Motor neuron (in vitro differentiated cells): Measurements from ENCODE around the gene SASH1. TPM values are rescaled to one million over a fixed set of nuclear protein-coding genes. Genes with fewer than 3 reads are reported as not detected.

Source experiments
- ATAC-seq, 8 experiments: fragments of 200-7000 bp; cut with Tn5 transposase; replicated peaks in 6 of 8; 2 replicates each; pipeline ENCODE4 v1.8.0; 2021; ENCODE audit warnings: mild to moderate bottlenecking in 8 of 8, moderate library complexity in 8 of 8
- H3K27ac ChIP-seq, 2 donors: fragments of 250-450 bp; sonication (Bioruptor Pico); 2 replicates each; pipeline ENCODE4 v1.9.0; 2021; ENCODE audit warnings: antibody characterized with exemption in 2 of 2, mild to moderate bottlenecking in 2 of 2, moderate library complexity in 1 of 2
- H3K4me1 ChIP-seq, 2 donors: fragments of 250-450 bp; sonication (Bioruptor Pico); replicated peaks in 1 of 2; 2 replicates each; pipeline ENCODE4 v1.6.1; 2021; ENCODE audit warnings: antibody characterized with exemption in 2 of 2, mild to moderate bottlenecking in 2 of 2, moderate library complexity in 1 of 2
- H3K4me3 ChIP-seq, 5 donors: fragments of 250-450 bp; sonication (Bioruptor Pico); 2 replicates each; pipeline ENCODE4 v1.9.0; 2021; ENCODE audit warnings: antibody characterized with exemption in 5 of 5, mild to moderate bottlenecking in 5 of 5, moderate library complexity in 4 of 5
- WGBS, 10 experiments: fragments of 450-650 bp; shearing (Covaris generic); methylation state at CpG; one replicate each; pipeline ENCODE4 v1.0.0; 2022; 5-methylcytosine and 5-hydroxymethylcytosine counted together
- in situ Hi-C, 9 experiments: fragments of 400-800 bp; cut with MboI; loops; one replicate each; pipeline ENCODE4 v1.15.0; 2021; ENCODE audit warnings: low sequenced_read_pairs in 9 of 9, low pct_unique_long_range_greater_than_20kb in 2 of 9; ENCODE audit not compliant: unreplicated experiment in 9 of 9
- total RNA-seq, 8 experiments: library from RNA; unstranded; fragments of 300-600 nt; gene quantifications; 2 replicates each; pipeline versions ENCODE4 v1.2.3 to v1.2.4, GENCODE V29; 2022

SASH1 gene
- total RNA-seq, 8 experiments from 2014 or later = 7.8 to 139 (median 18.4) TPM

GRCh38 chr6:148535381-148535780 lies 192.7 kb downstream of the SASH1 start:
- no peak overlapping the region for H3K27ac ChIP-seq
- in situ Hi-C loops = no loop called here
- no peak overlapping the region for H3K4me3 ChIP-seq
- WGBS, 10 experiments = 46 to 93% (median 63%) methylated on average over 2 to 7 of the region's 7 CpGs; no CpG with 5 or more reads in 3 of the 10 experiments
- peak in 1 of 8 experiments; percentile 35 for ATAC-seq
- H3K4me1 ChIP-seq = peaks cover 10 to 45% of the 10 kb centered on the region in 2 donors

GRCh38 chr6:148535976-148536375 lies 193.3 kb downstream of the SASH1 start:
- Histone ChIP-seq H3K4me3 (no peak overlapping the region), H3K4me1 (peaks cover 8 to 39% of the 10 kb centered on the region in 2 donors), H3K27ac (no peak overlapping the region)
- no peak for ATAC-seq
- WGBS, 10 experiments = 80 to 100% (median 96%) methylated on average over 1 to 3 of the region's 3 CpGs; no CpG with 5 or more reads in 5 of the 10 experiments
- in situ Hi-C loops = no loop called here

DNA sequence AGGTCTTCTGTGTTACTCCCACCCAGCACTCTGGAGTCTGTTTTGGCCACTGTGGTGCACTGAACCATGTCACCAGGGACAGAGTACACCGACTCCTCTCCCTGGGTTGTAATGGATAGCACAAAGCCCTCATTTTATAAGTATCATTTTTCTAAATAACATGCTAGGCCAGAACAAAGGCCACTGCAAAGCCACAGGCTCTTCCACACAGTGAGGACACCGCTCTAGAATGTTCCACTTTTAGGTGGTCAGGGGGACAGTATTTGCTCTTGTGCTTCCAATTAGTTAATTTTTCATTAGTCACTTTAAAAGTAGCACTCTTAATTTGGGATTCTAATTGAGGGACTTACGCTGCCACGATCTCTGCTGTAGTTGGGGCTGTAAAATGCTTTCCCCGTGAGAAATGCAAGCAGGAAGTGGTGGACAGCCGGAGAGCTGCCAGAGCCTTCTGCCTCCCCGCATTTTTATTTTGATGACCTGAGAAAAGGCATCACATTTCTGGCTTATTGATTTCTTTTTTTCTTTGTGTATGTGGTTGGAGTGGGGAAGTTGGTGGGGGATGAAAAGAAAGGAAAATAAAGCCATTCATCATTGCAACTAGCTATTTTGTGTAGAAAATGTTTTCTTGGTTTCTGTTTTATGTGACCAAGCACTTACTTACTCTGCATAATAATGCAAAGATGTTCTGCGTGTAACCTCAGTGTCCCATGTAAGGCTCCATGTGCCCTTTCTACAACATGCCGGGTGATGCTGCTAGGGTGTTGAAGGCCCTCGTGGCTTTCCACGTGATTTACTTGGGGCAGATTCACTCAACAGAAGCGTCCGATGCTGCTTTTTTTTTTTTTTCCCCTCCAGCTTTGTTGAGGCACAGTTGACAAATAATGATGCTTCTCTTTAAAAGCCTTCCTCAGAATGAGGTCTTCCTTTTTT lies 195.9 kb downstream of the SASH1 start:
- H3K4me1 ChIP-seq = peaks cover 8 to 43% of the 10 kb centered on the region in 2 donors
- peak overlapping the region; percentile 16 to 83 for H3K27ac ChIP-seq
- 14 to 82% (median 33%) methylated on average over 4 to 13 of the region's 13 CpGs for WGBS, 10 experiments
- ATAC-seq = peak; percentile 19 to 84 (median 70)
- no peak overlapping the region for H3K4me3 ChIP-seq
- in situ Hi-C loops = no loop called here

DNA sequence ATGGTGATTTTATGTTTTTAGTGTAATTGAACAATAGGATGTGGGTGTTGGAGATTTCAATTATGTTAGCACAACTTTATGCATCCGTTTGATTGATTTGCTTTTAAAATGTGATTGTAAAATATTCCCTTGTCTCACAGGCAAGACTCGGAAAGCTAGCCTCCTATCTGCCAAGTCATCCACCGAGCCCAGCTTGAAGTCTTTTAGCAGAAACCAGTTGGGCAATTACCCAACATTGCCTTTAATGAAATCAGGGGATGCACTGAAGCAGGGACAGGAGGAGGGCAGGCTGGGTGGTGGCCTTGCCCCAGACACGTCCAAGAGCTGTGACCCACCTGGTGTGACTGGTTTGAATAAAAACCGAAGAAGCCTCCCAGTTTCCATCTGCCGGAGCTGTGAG lies 200.9 kb downstream of the SASH1 start:
- WGBS, 10 experiments = 50 to 100% (median 94%) methylated on average over 1 to 5 of the region's 6 CpGs; no CpG with 5 or more reads in 2 of the 10 experiments
- in situ Hi-C loops = no loop called here

GRCh38 chr6:148544421-148544820 lies 201.8 kb downstream of the SASH1 start:
- ATAC-seq = no peak
- H3K27ac ChIP-seq = no peak overlapping the region
- H3K4me3 ChIP-seq = no peak overlapping the region
- WGBS, 10 experiments = 60 to 100% (median 99%) methylated on average over 1 to 12 of the region's 17 CpGs; no CpG with 5 or more reads in 7 of the 10 experiments
- H3K4me1 ChIP-seq = peaks cover 0 to 13% of the 10 kb centered on the region in 2 donors
- in situ Hi-C loops = no loop called here

More for the DNA sequence above, 200.9 kb downstream of the SASH1 start:
- ATAC-seq = peak in 5 of 8 experiments; percentile 11 to 58 (median 31)
- peaks cover under 1 to 20% of the 10 kb centered on the region in 2 donors for H3K4me1 ChIP-seq
- H3K4me3 ChIP-seq = no peak overlapping the region
- peak overlapping the region in 1 of 2 donors; percentile 34 for H3K27ac ChIP-seq

DNA sequence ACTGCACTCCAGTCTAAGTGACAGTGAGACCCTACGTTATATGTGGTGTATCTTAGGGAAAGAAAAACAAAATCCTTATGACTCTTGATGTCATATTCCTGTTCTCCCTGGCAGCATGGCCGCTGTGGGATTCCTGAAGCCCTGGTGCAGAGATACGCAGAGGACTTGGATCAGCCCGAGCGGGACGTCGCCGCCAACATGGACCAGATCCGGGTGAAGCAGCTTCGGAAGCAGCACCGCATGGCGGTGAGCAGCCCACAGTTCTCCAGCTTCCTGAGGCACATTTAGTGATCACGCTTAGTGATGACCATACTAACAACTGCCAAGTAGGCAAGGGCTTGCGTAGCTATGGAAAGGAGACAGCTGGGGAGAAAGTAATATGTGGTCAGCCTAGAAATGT lies 203.3 kb downstream of the SASH1 start:
- WGBS, 10 experiments = 67 to 100% (median 97%) methylated on average over 1 to 12 of the region's 14 CpGs; no CpG with 5 or more reads in 3 of the 10 experiments
- ATAC-seq = no peak
- in situ Hi-C loops = no loop called here
- H3K4me1 ChIP-seq = peaks cover 0 to 13% of the 10 kb centered on the region in 2 donors
- H3K27ac ChIP-seq = no peak overlapping the region
- H3K4me3 ChIP-seq = no peak overlapping the region

- peaks cover 0 to 13% of the 10 kb centered on the region in 2 donors for H3K4me1 ChIP-seq
- no peak overlapping the region for H3K4me3 ChIP-seq
- in situ Hi-C loops = no loop called here
- WGBS, 10 experiments = 64 to 93% (median 74%) methylated on average over 4 to 6 of the region's 7 CpGs
- ATAC-seq = no peak
- no peak overlapping the region for H3K27ac ChIP-seq
These were observed 204.5 kb downstream of the SASH1 start for GRCh38 chr6:148547110-148547509.

- ATAC-seq = peak in 3 of 8 experiments; percentile 92 to 94 (median 93)
- peaks cover 0 to 8% of the 10 kb centered on the region in 2 donors for H3K4me1 ChIP-seq
- in situ Hi-C loops = no loop called here
- no peak overlapping the region for H3K4me3 ChIP-seq
- no peak overlapping the region for H3K27ac ChIP-seq
- WGBS, 10 experiments = 53 to 100% (median 83%) methylated on average over 1 to 17 of the region's 22 CpGs; no CpG with 5 or more reads in 1 of the 10 experiments
These were observed 205.6 kb downstream of the SASH1 start for GRCh38 chr6:148548065-148548748.

DNA sequence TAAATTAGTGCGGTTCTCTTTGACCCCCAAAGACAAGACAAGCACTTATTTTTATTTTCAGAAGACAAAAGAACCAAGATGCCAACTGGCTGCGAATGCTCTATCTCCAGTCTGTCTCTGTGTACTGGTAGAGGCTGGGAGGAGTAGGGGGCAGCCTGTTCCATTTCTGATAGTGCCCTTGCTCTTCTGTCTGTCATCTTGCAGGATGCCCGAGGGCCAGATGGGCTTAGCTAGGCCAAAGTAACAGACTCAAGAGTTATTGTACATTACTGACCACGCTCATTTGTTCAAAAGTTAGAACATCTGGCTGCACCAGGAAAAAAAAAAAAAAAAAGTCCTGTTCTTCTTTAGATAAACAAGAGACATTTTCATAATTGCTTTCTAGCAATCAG lies 206.1 kb downstream of the SASH1 start:
- Histone ChIP-seq H3K27ac (no peak overlapping the region), H3K4me3 (no peak overlapping the region), H3K4me1 (peaks cover 0 to 3% of the 10 kb centered on the region in 2 donors)
- in situ Hi-C loops = no loop called here
- peak in 2 of 8 experiments; percentile 11 to 37 for ATAC-seq
- 83 to 100% (median 100%) methylated on average over 1 to 4 of the region's 4 CpGs; no CpG with 5 or more reads in 2 of the 10 experiments for WGBS, 10 experiments

- Histone ChIP-seq H3K4me3 (no peak overlapping the region), H3K27ac (no peak overlapping the region), H3K4me1 (no peaks in the 10 kb centered on the region)
- in situ Hi-C loops = loop anchor here in 2 of 9 experiments (25.0 kb wide), 1 partner anchor 412 kb away; no protein-coding TSS in a partner anchor
- ATAC-seq = peak in 1 of 8 experiments; percentile 40
- 48 to 81% (median 66%) methylated on average over 3 to 7 of the region's 7 CpGs; no CpG with 5 or more reads in 1 of the 10 experiments for WGBS, 10 experiments
These were observed 207.9 kb downstream of the SASH1 start for GRCh38 chr6:148550569-148550968.

DNA sequence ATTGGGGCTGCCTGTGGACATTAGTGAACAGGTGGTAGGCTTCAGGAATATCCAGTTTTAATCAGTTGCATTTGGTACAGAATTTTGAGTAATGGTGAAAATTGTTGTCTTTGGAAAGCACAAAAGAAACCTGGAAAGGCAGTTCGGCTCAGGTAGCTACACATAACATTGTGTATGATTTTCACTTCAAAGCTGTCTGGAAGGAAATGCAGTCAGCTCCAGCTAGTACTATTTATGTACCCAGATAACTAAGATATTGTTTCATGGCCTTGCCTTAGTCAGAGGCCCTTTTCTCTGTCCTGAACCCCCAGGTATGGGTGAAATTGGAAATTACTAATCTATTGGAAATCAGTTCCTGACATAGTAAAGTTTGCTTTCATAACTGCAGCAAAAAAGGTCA lies 208.6 kb downstream of the SASH1 start:
- in situ Hi-C loops = loop anchor here in 2 of 9 experiments (25.0 kb wide), 1 partner anchor 411 kb away; no protein-coding TSS in a partner anchor
- no peaks in the 10 kb centered on the region for H3K4me1 ChIP-seq
- 86 to 100% (median 100%) methylated on average over 1 of the region's 1 CpG; no CpG with 5 or more reads in 5 of the 10 experiments for WGBS, 10 experiments
- no peak overlapping the region for H3K27ac ChIP-seq
- H3K4me3 ChIP-seq = no peak overlapping the region
- ATAC-seq = no peak

DNA sequence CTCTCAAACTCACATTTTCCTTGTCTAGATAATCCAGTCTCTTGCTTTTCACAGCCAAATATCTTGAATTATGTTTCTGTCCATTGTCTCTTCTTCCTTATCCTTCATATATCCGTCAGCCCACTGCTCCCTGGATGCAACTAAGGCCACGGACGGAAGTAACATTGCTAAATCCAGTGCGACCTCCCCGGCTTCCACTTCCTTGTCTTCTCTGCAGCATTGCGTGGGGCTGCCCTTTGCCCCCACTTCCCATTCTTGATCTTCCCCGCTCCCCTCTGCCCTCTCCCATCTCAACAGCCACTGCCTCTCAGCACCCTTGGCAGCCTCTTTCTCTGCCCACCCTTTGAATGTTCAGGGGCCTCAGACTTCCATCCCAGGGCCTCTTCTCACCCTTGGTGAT lies 213.8 kb downstream of the SASH1 start:
- in situ Hi-C loops = loop anchor here in 2 of 9 experiments (25.0 kb wide), 1 partner anchor 406 kb away; no protein-coding TSS in a partner anchor
- Histone ChIP-seq H3K4me3 (no peak overlapping the region), H3K27ac (no peak overlapping the region), H3K4me1 (no peaks in the 10 kb centered on the region)
- ATAC-seq = no peak
- 40 to 100% (median 75%) methylated on average over 1 to 6 of the region's 7 CpGs; no CpG with 5 or more reads in 1 of the 10 experiments for WGBS, 10 experiments
